GM23338 (cell line): Measurements from ENCODE around the gene ZDHHC7. TPM values are rescaled to one million over a fixed set of nuclear protein-coding genes. Genes with fewer than 3 reads are reported as not detected.

Source experiments
- ATAC-seq: fragments of 200-7000 bp; cut with Tn5 transposase; 3 replicates; pipeline ENCODE4 v1.9.1; 2020
- DNase-seq: peaks from one replicate; pipeline ENCODE4 v3.0.0-alpha.2; 2015; ENCODE audit warnings: low spot score
- H2AFZ ChIP-seq: fragments of 200-600 bp; sonication (generic); 2 replicates; pipeline ENCODE4 v1.8.0; 2016; ENCODE audit warnings: antibody characterized with exemption, mild to moderate bottlenecking, moderate library complexity
- H3F3A ChIP-seq: fragments of 200-600 bp; sonication (generic); replicated peaks from 2 replicates; pipeline ENCODE4 v1.8.0; 2017; ENCODE audit warnings: antibody characterized with exemption, mixed run types, low read depth
- H3K27ac ChIP-seq: fragments of 200-600 bp; sonication (generic); 2 replicates; pipeline ENCODE4 v1.6.1; 2016; ENCODE audit warnings: low read depth
- H3K27me3 ChIP-seq: fragments of 200-600 bp; sonication (generic); 2 replicates; pipeline ENCODE4 v1.8.0; 2016; ENCODE audit warnings: mild to moderate bottlenecking, mixed run types, moderate library complexity; ENCODE audit not compliant: insufficient read depth
- H3K36me3 ChIP-seq: fragments of 200-600 bp; sonication (generic); 2 replicates; pipeline ENCODE4 v1.8.0; 2016; ENCODE audit warnings: mild to moderate bottlenecking; ENCODE audit not compliant: insufficient read depth
- H3K4me1 ChIP-seq: fragments of 200-600 bp; sonication (generic); 2 replicates; pipeline ENCODE4 v1.8.0; 2016; ENCODE audit warnings: mild to moderate bottlenecking, moderate library complexity; ENCODE audit not compliant: insufficient read depth
- H3K4me2 ChIP-seq: fragments of 200-600 bp; sonication (generic); 2 replicates; pipeline ENCODE4 v1.7.1; 2017; ENCODE audit warnings: mixed run types
- H3K4me3 ChIP-seq: fragments of 200-600 bp; sonication (generic); 2 replicates; pipeline ENCODE4 v1.6.1; 2016; ENCODE audit warnings: mixed run types
- H3K79me2 ChIP-seq: fragments of 200-600 bp; sonication (generic); replicated peaks from 2 replicates; pipeline ENCODE4 v1.8.0; 2017; ENCODE audit warnings: mild to moderate bottlenecking; ENCODE audit not compliant: insufficient read depth
- H3K9me2 ChIP-seq: fragments of 200-600 bp; sonication (generic); 2 replicates; pipeline ENCODE4 v1.8.0; 2017; ENCODE audit not compliant: insufficient read depth
- H4K20me1 ChIP-seq: fragments of 200-600 bp; sonication (generic); replicated peaks from 2 replicates; pipeline ENCODE4 v1.8.0; 2017; ENCODE audit warnings: mild to moderate bottlenecking; ENCODE audit not compliant: insufficient read depth
- H3K27ac Mint-ChIP-seq: 2 replicates; pipeline ENCODE4 v1.8.0; 2020; ENCODE audit warnings: inconsistent platforms, mild to moderate bottlenecking, moderate library complexity, mixed read lengths
- H3K27me3 Mint-ChIP-seq: 3 replicates; pipeline ENCODE4 v1.8.0; 2022; ENCODE audit warnings: low read depth, mild to moderate bottlenecking, moderate library complexity, mixed read lengths, inconsistent platforms; ENCODE audit not compliant: insufficient read depth, poor library complexity
- H3K36me3 Mint-ChIP-seq: 3 replicates; pipeline ENCODE4 v1.8.0; 2021; ENCODE audit warnings: low read depth, mild to moderate bottlenecking, inconsistent platforms, moderate library complexity, mixed read lengths
- H3K4me1 Mint-ChIP-seq: 3 replicates; pipeline ENCODE4 v1.8.0; 2020; ENCODE audit warnings: mild to moderate bottlenecking, inconsistent platforms, mixed read lengths
- H3K4me3 Mint-ChIP-seq: 3 replicates; pipeline ENCODE4 v1.8.0; 2021; ENCODE audit warnings: moderate library complexity, mild to moderate bottlenecking, inconsistent platforms, mixed read lengths
- H3K9me3 Mint-ChIP-seq: 3 replicates; pipeline ENCODE4 v1.8.0; 2020; ENCODE audit warnings: moderate library complexity, mild to moderate bottlenecking, inconsistent platforms, mixed read lengths
- CREB1 ChIP-seq: fragments of 250-450 bp; sonication (Bioruptor Pico); IDR thresholded peaks from 2 replicates; pipeline ENCODE4 v1.5.0; 2020; ENCODE audit warnings: low read depth, mild to moderate bottlenecking, moderate library complexity
- CTCF ChIP-seq, 2 experiments: fragments of 200-600 bp in 1 of 2; sonication (generic) in 1 of 2; conservative IDR thresholded peaks; 2 replicates each; pipeline versions ENCODE4 v1.5.1 to v1.6.1; 2016 to 2017; ENCODE audit warnings: antibody characterized with exemption in 2 of 2, low read depth in 2 of 2, mild to moderate bottlenecking in 2 of 2, moderate library complexity in 1 of 2
- ETS1 ChIP-seq: IDR thresholded peaks from 2 replicates; pipeline ENCODE4 v1.6.1; 2016; ENCODE audit warnings: antibody characterized with exemption
- EZH2 ChIP-seq: fragments of 200-600 bp; sonication (generic); IDR thresholded peaks from one replicate; pipeline ENCODE4 v1.8.0; 2017; ENCODE audit warnings: antibody characterized with exemption, mild to moderate bottlenecking, low read depth; ENCODE audit not compliant: unreplicated experiment
- EZH2phosphoT487 ChIP-seq: fragments of 200-600 bp; sonication (generic); IDR thresholded peaks from one replicate; pipeline ENCODE4 v1.8.1; 2018; ENCODE audit warnings: antibody characterized with exemption; ENCODE audit not compliant: unreplicated experiment
- JUNB ChIP-seq: IDR thresholded peaks from one replicate; pipeline ENCODE4 v1.6.1; 2016; ENCODE audit warnings: antibody characterized with exemption; ENCODE audit not compliant: unreplicated experiment
- NANOG ChIP-seq: IDR thresholded peaks from 2 replicates; pipeline ENCODE4 v1.6.1; 2016; ENCODE audit warnings: antibody characterized with exemption, borderline replicate concordance
- POLR2AphosphoS5 ChIP-seq: IDR thresholded peaks from 2 replicates; pipeline ENCODE4 v1.6.1; 2016; ENCODE audit warnings: antibody characterized with exemption, low read depth
- STAT1 ChIP-seq: IDR thresholded peaks from one replicate; pipeline ENCODE4 v1.6.1; 2016; ENCODE audit warnings: antibody characterized with exemption; ENCODE audit not compliant: unreplicated experiment
- ZNF114 ChIP-seq: fragments of 250-450 bp; sonication (Bioruptor Pico); IDR thresholded peaks from 2 replicates; pipeline ENCODE4 v1.5.0; 2020; ENCODE audit warnings: mild to moderate bottlenecking, moderate library complexity
- ZNF331 ChIP-seq: fragments of 250-450 bp; sonication (Bioruptor Pico); IDR thresholded peaks from 2 replicates; pipeline ENCODE4 v1.5.0; 2020; ENCODE audit warnings: low read depth, mild to moderate bottlenecking, moderate library complexity
- polyA plus RNA-seq: library from polyadenylated mRNA; unstranded; fragments of >200 nt; fragmentation: Nextera tagmentation; extraction: Ambion mirVana; gene quantifications from 2 replicates; pipeline ENCODE4 v1.2.1, GENCODE V29; 2016
- total RNA-seq: library from RNA; depleted of rRNA; stranded (reverse); fragments of >200 nt; shearing (Covaris generic); gene quantifications from 2 replicates; pipeline ENCODE4 v1.2.3, GENCODE V29; 2014
- TF ChIP-seq, protein P1 (sequence below): fragments of 250-450 bp; sonication (Bioruptor Pico); IDR thresholded peaks from 2 replicates; pipeline ENCODE4 v1.5.0; 2020; ENCODE audit warnings: mild to moderate bottlenecking, moderate library complexity
- TF ChIP-seq, protein P2 (sequence below): IDR thresholded peaks from one replicate; pipeline ENCODE4 v1.6.1; 2018; ENCODE audit warnings: antibody characterized with exemption; ENCODE audit not compliant: unreplicated experiment

Gene ZDHHC7
- total and polyA plus RNA-seq, 2 experiments from 2014 or later: 13.1 to 46.1 TPM

- H3K27me3 ChIP-seq: no peaks in the 10 kb centered on the region
- H3K4me1 Mint-ChIP-seq: peaks cover 8% of the 10 kb centered on the region
Observed at GRCh38 chr16:84928679-84929420, 82.5 kb downstream of the ZDHHC7 start.

More at GRCh38 chr16:84928679-84929420, 82.5 kb downstream of the ZDHHC7 start:
- Histone ChIP-seq H3K4me1 (no peaks in the 10 kb centered on the region), H3K9me2 (no peaks in the 10 kb centered on the region), H4K20me1 (no peaks in the 10 kb centered on the region), H3F3A (no peaks in the 10 kb centered on the region), H3K27ac (no peak overlapping the region), H3K4me3 (no peak overlapping the region), H3K79me2 (no peaks in the 10 kb centered on the region), H3K4me2 (no peak overlapping the region), H2AFZ (0 out of 2 replicates have a peak overlapping the region, but pooled peaks have one; percentile 5), H3K36me3 (no peaks in the 10 kb centered on the region)
- Mint-ChIP-seq H3K36me3 (no peaks in the 10 kb centered on the region; the same call in 2 of the 3 replicates), H3K4me3 (no peak overlapping the region), H3K27me3 (peaks cover 7% of the 10 kb centered on the region), H3K27ac (no peak overlapping the region), H3K9me3 (no peaks in the 10 kb centered on the region; the same call in 2 of the 3 replicates)
- ATAC-seq (no peak), DNase-seq (no peak)
- TF ChIP-seq CTCF (conservative IDR thresholded peaks at IDR 0.05; ENCODE audit: low read depth in 2 of 2) (no peak), ZNF114 (CRISPR knock-in tag) (no peak), NANOG (no peak), ETS1 (no peak), ZNF331 (CRISPR knock-in tag) (no peak), STAT1 (no peak), EZH2phosphoT487 (no peak), EZH2 (no peak), POLR2AphosphoS5 (no peak), CREB1 (CRISPR knock-in tag) (no peak), JUNB (no peak)
- TF ChIP-seq, protein P1, sequence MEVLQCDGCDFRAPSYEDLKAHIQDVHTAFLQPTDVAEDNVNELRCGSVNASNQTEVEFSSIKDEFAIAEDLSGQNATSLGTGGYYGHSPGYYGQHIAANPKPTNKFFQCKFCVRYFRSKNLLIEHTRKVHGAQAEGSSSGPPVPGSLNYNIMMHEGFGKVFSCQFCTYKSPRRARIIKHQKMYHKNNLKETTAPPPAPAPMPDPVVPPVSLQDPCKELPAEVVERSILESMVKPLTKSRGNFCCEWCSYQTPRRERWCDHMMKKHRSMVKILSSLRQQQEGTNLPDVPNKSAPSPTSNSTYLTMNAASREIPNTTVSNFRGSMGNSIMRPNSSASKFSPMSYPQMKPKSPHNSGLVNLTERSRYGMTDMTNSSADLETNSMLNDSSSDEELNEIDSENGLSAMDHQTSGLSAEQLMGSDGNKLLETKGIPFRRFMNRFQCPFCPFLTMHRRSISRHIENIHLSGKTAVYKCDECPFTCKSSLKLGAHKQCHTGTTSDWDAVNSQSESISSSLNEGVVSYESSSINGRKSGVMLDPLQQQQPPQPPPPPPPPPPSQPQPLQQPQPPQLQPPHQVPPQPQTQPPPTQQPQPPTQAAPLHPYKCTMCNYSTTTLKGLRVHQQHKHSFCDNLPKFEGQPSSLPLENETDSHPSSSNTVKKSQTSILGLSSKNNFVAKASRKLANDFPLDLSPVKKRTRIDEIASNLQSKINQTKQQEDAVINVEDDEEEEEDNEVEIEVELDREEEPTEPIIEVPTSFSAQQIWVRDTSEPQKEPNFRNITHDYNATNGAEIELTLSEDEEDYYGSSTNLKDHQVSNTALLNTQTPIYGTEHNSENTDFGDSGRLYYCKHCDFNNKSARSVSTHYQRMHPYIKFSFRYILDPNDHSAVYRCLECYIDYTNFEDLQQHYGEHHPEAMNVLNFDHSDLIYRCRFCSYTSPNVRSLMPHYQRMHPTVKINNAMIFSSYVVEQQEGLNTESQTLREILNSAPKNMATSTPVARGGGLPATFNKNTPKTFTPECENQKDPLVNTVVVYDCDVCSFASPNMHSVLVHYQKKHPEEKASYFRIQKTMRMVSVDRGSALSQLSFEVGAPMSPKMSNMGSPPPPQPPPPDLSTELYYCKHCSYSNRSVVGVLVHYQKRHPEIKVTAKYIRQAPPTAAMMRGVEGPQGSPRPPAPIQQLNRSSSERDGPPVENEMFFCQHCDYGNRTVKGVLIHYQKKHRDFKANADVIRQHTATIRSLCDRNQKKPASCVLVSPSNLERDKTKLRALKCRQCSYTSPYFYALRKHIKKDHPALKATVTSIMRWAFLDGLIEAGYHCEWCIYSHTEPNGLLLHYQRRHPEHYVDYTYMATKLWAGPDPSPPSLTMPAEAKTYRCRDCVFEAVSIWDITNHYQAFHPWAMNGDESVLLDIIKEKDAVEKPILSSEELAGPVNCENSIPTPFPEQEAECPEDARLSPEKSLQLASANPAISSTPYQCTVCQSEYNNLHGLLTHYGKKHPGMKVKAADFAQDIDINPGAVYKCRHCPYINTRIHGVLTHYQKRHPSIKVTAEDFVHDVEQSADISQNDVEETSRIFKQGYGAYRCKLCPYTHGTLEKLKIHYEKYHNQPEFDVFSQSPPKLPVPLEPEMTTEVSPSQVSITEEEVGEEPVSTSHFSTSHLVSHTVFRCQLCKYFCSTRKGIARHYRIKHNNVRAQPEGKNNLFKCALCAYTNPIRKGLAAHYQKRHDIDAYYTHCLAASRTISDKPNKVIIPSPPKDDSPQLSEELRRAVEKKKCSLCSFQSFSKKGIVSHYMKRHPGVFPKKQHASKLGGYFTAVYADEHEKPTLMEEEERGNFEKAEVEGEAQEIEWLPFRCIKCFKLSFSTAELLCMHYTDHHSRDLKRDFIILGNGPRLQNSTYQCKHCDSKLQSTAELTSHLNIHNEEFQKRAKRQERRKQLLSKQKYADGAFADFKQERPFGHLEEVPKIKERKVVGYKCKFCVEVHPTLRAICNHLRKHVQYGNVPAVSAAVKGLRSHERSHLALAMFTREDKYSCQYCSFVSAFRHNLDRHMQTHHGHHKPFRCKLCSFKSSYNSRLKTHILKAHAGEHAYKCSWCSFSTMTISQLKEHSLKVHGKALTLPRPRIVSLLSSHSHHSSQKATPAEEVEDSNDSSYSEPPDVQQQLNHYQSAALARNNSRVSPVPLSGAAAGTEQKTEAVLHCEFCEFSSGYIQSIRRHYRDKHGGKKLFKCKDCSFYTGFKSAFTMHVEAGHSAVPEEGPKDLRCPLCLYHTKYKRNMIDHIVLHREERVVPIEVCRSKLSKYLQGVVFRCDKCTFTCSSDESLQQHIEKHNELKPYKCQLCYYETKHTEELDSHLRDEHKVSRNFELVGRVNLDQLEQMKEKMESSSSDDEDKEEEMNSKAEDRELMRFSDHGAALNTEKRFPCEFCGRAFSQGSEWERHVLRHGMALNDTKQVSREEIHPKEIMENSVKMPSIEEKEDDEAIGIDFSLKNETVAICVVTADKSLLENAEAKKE: no peak
- TF ChIP-seq, protein P2, sequence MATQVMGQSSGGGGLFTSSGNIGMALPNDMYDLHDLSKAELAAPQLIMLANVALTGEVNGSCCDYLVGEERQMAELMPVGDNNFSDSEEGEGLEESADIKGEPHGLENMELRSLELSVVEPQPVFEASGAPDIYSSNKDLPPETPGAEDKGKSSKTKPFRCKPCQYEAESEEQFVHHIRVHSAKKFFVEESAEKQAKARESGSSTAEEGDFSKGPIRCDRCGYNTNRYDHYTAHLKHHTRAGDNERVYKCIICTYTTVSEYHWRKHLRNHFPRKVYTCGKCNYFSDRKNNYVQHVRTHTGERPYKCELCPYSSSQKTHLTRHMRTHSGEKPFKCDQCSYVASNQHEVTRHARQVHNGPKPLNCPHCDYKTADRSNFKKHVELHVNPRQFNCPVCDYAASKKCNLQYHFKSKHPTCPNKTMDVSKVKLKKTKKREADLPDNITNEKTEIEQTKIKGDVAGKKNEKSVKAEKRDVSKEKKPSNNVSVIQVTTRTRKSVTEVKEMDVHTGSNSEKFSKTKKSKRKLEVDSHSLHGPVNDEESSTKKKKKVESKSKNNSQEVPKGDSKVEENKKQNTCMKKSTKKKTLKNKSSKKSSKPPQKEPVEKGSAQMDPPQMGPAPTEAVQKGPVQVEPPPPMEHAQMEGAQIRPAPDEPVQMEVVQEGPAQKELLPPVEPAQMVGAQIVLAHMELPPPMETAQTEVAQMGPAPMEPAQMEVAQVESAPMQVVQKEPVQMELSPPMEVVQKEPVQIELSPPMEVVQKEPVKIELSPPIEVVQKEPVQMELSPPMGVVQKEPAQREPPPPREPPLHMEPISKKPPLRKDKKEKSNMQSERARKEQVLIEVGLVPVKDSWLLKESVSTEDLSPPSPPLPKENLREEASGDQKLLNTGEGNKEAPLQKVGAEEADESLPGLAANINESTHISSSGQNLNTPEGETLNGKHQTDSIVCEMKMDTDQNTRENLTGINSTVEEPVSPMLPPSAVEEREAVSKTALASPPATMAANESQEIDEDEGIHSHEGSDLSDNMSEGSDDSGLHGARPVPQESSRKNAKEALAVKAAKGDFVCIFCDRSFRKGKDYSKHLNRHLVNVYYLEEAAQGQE: no peak
